HepG2 (cell line): ENCODE data around the gene NPB. TPM values are rescaled to one million over a fixed set of nuclear protein-coding genes. Genes with fewer than 3 reads are reported as not detected.

Experiments
- ATAC-seq: fragments of 200-7000 bp; cut with Tn5 transposase; 3 replicates; pipeline ENCODE4 v1.9.1; 2020; ENCODE audit warnings: mild to moderate bottlenecking, moderate library complexity
- BruUV-seq: library from RNA; stranded (reverse); fragments of 400-500 nt; replicated peaks from 2 replicates; lab custom pipeline; 2021; lab: Mats Ljungman, UMichigan
- CTCF ChIA-PET: fragments of 300-600 bp; formaldehyde crosslinking; extraction: SDS; loops from one replicate; lab custom pipeline; 2021; ENCODE audit warnings: low total read pairs, inconsistent platforms, low intra/inter-chr PET ratio; lab: Yijun Ruan, JAX
- POLR2A ChIA-PET: fragments of 350-600 bp; sonication (Branson Sonifier 250); formaldehyde crosslinking; loops from one replicate; lab custom pipeline; 2020; ENCODE audit warnings: antibody characterized with exemption, inconsistent platforms; lab: Yijun Ruan, JAX
- DNase-seq: peaks from one replicate; pipeline ENCODE4 v3.0.0-alpha.2; 2015; ENCODE audit warnings: low spot score
- FAIRE-seq: peaks from 3 replicates; lab custom pipeline; 2011; peaks lifted over from hg19 to GRCh38; lab: Jason Lieb, UNC
- H2AFZ ChIP-seq: one replicate; pipeline ENCODE4 v1.6.1; 2011; ENCODE audit warnings: low read length, inconsistent platforms
- H3K27ac ChIP-seq: fragments of 300-600 bp; 3 replicates; pipeline ENCODE4 v1.8.0; 2011; ENCODE audit warnings: mixed run types, mild to moderate bottlenecking, mixed read lengths, low read length, inconsistent platforms; ENCODE audit not compliant: insufficient read depth; ENCODE audit errors: extremely low read length
- H3K27me3 ChIP-seq, 2 experiments: fragments of 200-600 bp in 1 of 2; 2 replicates in 1 of 2; 3 replicates in 1 of 2; pipeline versions ENCODE4 v1.6.0 to v1.8.0; 2011; ENCODE audit warnings: low read length in 2 of 2, mild to moderate bottlenecking in 2 of 2, moderate library complexity in 2 of 2, inconsistent platforms in 1 of 2; ENCODE audit not compliant: insufficient read depth in 2 of 2, control insufficient read depth in 1 of 2
- H3K36me3 ChIP-seq, 2 experiments: fragments of 200-600 bp in 1 of 2; replicated peaks in 1 of 2; 2 replicates in 1 of 2; 3 replicates in 1 of 2; pipeline versions ENCODE4 v1.5.1 to v1.8.0; 2011; ENCODE audit warnings: low read length in 2 of 2, inconsistent platforms in 1 of 2; ENCODE audit not compliant: insufficient read depth in 2 of 2, control insufficient read depth in 1 of 2
- H3K4me1 ChIP-seq: 2 replicates; pipeline ENCODE4 v1.5.1; 2012; ENCODE audit warnings: low read length, inconsistent platforms; ENCODE audit not compliant: insufficient read depth
- H3K4me2 ChIP-seq: 2 replicates; pipeline ENCODE4 v1.6.0; 2011; ENCODE audit warnings: low read depth, low read length, inconsistent platforms
- H3K4me3 ChIP-seq, 3 experiments: fragments of 200-600 bp in 1 of 3; sonication (generic), shearing (Covaris generic) in 1 of 3; replicated peaks in 1 of 3; 2 replicates each; pipeline ENCODE4 v1.5.1; 2011 to 2016; ENCODE audit warnings: low read length in 3 of 3, inconsistent platforms in 2 of 3, low read depth in 2 of 3, mild to moderate bottlenecking in 2 of 3, control low read depth in 1 of 3, mixed read lengths in 1 of 3; ENCODE audit not compliant: insufficient read depth in 1 of 3
- H3K79me2 ChIP-seq: one replicate; pipeline ENCODE4 v1.6.1; 2011; ENCODE audit warnings: low read length, inconsistent platforms; ENCODE audit not compliant: insufficient read depth
- H3K9ac ChIP-seq: 2 replicates; pipeline ENCODE4 v1.6.0; 2011; ENCODE audit warnings: mild to moderate bottlenecking, low read depth, low read length, inconsistent platforms; ENCODE audit not compliant: insufficient read depth
- H3K9me3 ChIP-seq: 2 replicates; pipeline ENCODE4 v1.5.1; 2012; ENCODE audit warnings: mild to moderate bottlenecking, low read length
- H4K20me1 ChIP-seq: 2 replicates; pipeline ENCODE4 v1.6.0; 2011; ENCODE audit warnings: inconsistent platforms, mild to moderate bottlenecking, low read length, moderate library complexity; ENCODE audit not compliant: insufficient read depth
- GATAD1 ChIP-seq: IDR thresholded peaks from 2 replicates; pipeline ENCODE4 v1.6.1; 2016; ENCODE audit warnings: missing genetic modification reagents, missing compliant biosample characterization
- KLF11 ChIP-seq: IDR thresholded peaks from 2 replicates; pipeline ENCODE4 v1.6.1; 2016; ENCODE audit warnings: missing compliant biosample characterization
- MED13 ChIP-seq: sonication (generic); formaldehyde crosslinking; IDR thresholded peaks from 2 replicates; pipeline ENCODE4 v1.5.0; 2020; ENCODE audit warnings: missing genetic modification reagents
- MTA1 ChIP-seq: sonication (generic); formaldehyde crosslinking; IDR thresholded peaks from 2 replicates; pipeline ENCODE4 v1.4.0; 2020; ENCODE audit warnings: missing genetic modification reagents, mild to moderate bottlenecking, borderline replicate concordance
- PBX3 ChIP-seq: sonication (generic); formaldehyde crosslinking; IDR thresholded peaks from 2 replicates; pipeline ENCODE4 v1.8.1; 2023; ENCODE audit warnings: missing genetic modification reagents, inconsistent platforms, borderline replicate concordance
- PHF8 ChIP-seq: sonication (generic); formaldehyde crosslinking; IDR thresholded peaks from 2 replicates; pipeline ENCODE4 v1.5.0; 2020; ENCODE audit warnings: missing genetic modification reagents
- RXRA ChIP-seq: sonication (generic); formaldehyde crosslinking; IDR thresholded peaks from 2 replicates; pipeline ENCODE4 v1.5.1; 2020; ENCODE audit warnings: missing genetic modification reagents
- STAT6 ChIP-seq: sonication (generic); formaldehyde crosslinking; IDR thresholded peaks from 2 replicates; pipeline ENCODE4 v1.4.0; 2020; ENCODE audit warnings: missing genetic modification reagents, mild to moderate bottlenecking, borderline replicate concordance
- ZBTB20 ChIP-seq: sonication (generic); formaldehyde crosslinking; IDR thresholded peaks from 2 replicates; pipeline ENCODE4 v1.8.1; 2023; ENCODE audit warnings: missing genetic modification reagents, low read depth, mild to moderate bottlenecking, borderline replicate concordance
- ZGPAT ChIP-seq: IDR thresholded peaks from 2 replicates; pipeline ENCODE4 v1.6.1; 2016; ENCODE audit warnings: mild to moderate bottlenecking
- ZNF772 ChIP-seq: sonication (generic); formaldehyde crosslinking; IDR thresholded peaks from 2 replicates; pipeline ENCODE4 v1.5.0; 2020; ENCODE audit warnings: mild to moderate bottlenecking, missing genetic modification reagents
- ZNF782 ChIP-seq: sonication (generic); formaldehyde crosslinking; IDR thresholded peaks from 2 replicates; pipeline ENCODE4 v1.4.0; 2020; ENCODE audit warnings: missing genetic modification reagents, mild to moderate bottlenecking, borderline replicate concordance
- WGBS: methylation state at CpG from one replicate; pipeline ENCODE4 v1.1.6; 2017; ENCODE audit warnings: low lambda C conversion rate; 5-methylcytosine and 5-hydroxymethylcytosine counted together
- in situ Hi-C: cut with HindIII; loops from 2 replicates; pipeline ENCODE4 v1.10.0; 2017; ENCODE audit warnings: low pct_unique_long_range_greater_than_20kb; ENCODE audit not compliant: extremely low pct_ligation_motif_present
- intact Hi-C: fragments of 100-400 bp; cut with micrococcal nuclease; formaldehyde crosslinking; loops from one replicate; pipeline ENCODE4 v1.10.0; 2022; ENCODE audit not compliant: unreplicated experiment
- polyA plus RNA-seq, 8 experiments: library from polyadenylated mRNA; depleted of rRNA in 3 of 8; stranded (reverse) in 7 of 8; unstranded in 1 of 8; fragments of >200 nt; fragmentation: Illumina TruSeq in 4 of 8; extraction: Trizol in 4 of 8; gene quantifications; 2 replicates each; pipeline versions ENCODE4 v1.2.1 to v1.2.3, GENCODE V29; 2011 to 2016; ENCODE audit warnings: low read depth in 4 of 8, missing spikeins in 1 of 8, mixed read lengths in 1 of 8; ENCODE audit not compliant: insufficient read depth in 1 of 8
- total RNA-seq, 5 experiments: library from RNA; depleted of rRNA; stranded (reverse); fragments of >200 nt; fragmentation: Illumina TruSeq; extraction: Trizol; gene quantifications; 2 replicates each; pipeline ENCODE4 v1.2.3, GENCODE V29; 2016; ENCODE audit warnings: low read depth in 1 of 5
- TF ChIP-seq, protein P1 (sequence below): sonication (generic); formaldehyde crosslinking; IDR thresholded peaks from 2 replicates; pipeline ENCODE4 v1.4.0; 2020; ENCODE audit warnings: missing genetic modification reagents, borderline replicate concordance

The NPB gene
- total and polyA plus RNA-seq, 2 of the 13 experiments (the other 11 are each of a cell fraction or from before 2014, with no cell fraction given) = 0.11 to 0.93 TPM

- in situ Hi-C loops = no loop called here
- Histone ChIP-seq H3K36me3 (peaks cover 36 to 47% of the 10 kb centered on the region in 2 experiments), H3K4me3 (peak overlapping the region; percentile 94 to 98 (median 94)), H3K79me2 (peaks cover 52% of the 10 kb centered on the region), H3K4me2 (peak overlapping the region; percentile 98), H3K27me3 (peaks cover 0 to 6% of the 10 kb centered on the region in 2 experiments; a peak in 2 of 5 replicates), H4K20me1 (no peaks in the 10 kb centered on the region), H2AFZ (no peak overlapping the region), H3K9me3 (no peaks in the 10 kb centered on the region), H3K4me1 (peaks cover 36% of the 10 kb centered on the region), H3K9ac (peak overlapping the region; percentile 99), H3K27ac (peak overlapping the region; percentile 76)
- WGBS = 5% methylated on average over 36 of the region's 69 CpGs
- ChIA-PET CTCF (interaction anchor here (1.0 kb wide), 1 partner anchor 131 kb away, joined by 3 read pairs; no protein-coding TSS in a partner anchor), POLR2A (interaction anchor here (1.5 to 2.2 kb wide), 3 partner anchors 19 to 147 kb away, joined by 6 to 23 read pairs (median 6); partner anchors contain the start of genes ARHGDIA and DCXR)
- no peak for ATAC-seq
- BruUV-seq = no TSS peak
- no peak for DNase-seq
- no peak for FAIRE-seq
- intact Hi-C loops = no loop called here
- TF ChIP-seq ZNF772 (CRISPR knock-in tag) = no peak
- no peak for TF ChIP-seq KLF11 (CRISPR knock-in tag)
- TF ChIP-seq ZNF782 (CRISPR knock-in tag) = 0 out of 2 replicates have a peak, but pooled peaks have one; percentile 37
- peak; percentile 52; the same call in 1 of the 2 replicates for TF ChIP-seq RXRA (CRISPR knock-in tag)
- TF ChIP-seq PBX3 (CRISPR knock-in tag) = no peak
- peak; percentile 33; the same call in 1 of the 2 replicates for TF ChIP-seq MTA1
- TF ChIP-seq, protein P1, sequence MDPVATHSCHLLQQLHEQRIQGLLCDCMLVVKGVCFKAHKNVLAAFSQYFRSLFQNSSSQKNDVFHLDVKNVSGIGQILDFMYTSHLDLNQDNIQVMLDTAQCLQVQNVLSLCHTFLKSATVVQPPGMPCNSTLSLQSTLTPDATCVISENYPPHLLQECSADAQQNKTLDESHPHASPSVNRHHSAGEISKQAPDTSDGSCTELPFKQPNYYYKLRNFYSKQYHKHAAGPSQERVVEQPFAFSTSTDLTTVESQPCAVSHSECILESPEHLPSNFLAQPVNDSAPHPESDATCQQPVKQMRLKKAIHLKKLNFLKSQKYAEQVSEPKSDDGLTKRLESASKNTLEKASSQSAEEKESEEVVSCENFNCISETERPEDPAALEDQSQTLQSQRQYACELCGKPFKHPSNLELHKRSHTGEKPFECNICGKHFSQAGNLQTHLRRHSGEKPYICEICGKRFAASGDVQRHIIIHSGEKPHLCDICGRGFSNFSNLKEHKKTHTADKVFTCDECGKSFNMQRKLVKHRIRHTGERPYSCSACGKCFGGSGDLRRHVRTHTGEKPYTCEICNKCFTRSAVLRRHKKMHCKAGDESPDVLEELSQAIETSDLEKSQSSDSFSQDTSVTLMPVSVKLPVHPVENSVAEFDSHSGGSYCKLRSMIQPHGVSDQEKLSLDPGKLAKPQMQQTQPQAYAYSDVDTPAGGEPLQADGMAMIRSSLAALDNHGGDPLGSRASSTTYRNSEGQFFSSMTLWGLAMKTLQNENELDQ (CRISPR knock-in tag) = no peak
- TF ChIP-seq GATAD1 (CRISPR knock-in tag) = peak; percentile 43
- TF ChIP-seq ZGPAT = 0 out of 2 replicates have a peak, but pooled peaks have one; percentile 32
- peak; percentile 45 for TF ChIP-seq PHF8 (CRISPR knock-in tag)
- TF ChIP-seq STAT6 (CRISPR knock-in tag) = no peak
- peak; percentile 41; the same call in 1 of the 2 replicates for TF ChIP-seq ZBTB20 (CRISPR knock-in tag)
- TF ChIP-seq MED13 (CRISPR knock-in tag) = no peak
Observed at GRCh38 chr17:81890447-81891302, 11.4 kb upstream of the NPB start.
